DMS79 treated with DMSO at 0.1 percent for 48 hours (cell line): ENCODE results near the gene SLC10A3.
"Not testable (repeated sequence)": the region's sequence is repeated elsewhere in the genome, so short reads cannot be mapped to it uniquely, and the experiment has no call there.

Source experiments
- DNase-seq: peaks from one replicate; lab custom pipeline; 2025; lab: John Stamatoyannopoulos, UW

SLC10A3 gene

DNA sequence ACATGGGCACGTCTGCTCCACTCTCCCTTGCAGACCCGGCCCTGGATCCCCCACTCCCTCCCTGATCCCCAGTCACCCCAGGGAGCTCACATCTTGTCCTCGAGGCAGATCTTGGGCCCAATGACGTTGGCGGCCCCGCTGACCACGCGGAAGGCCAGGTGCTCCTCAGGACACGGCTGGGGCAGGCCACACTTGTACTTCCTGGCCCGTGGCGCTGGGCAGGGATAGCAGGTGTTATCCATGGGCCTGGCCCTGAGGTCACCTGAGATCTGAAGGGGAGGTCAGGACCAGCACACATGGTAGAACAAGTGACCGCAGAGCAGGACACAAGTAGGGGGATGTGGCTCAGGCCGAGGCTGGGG is 17.9 kb upstream of the SLC10A3 start:
- DNase-seq: no peak

DNA sequence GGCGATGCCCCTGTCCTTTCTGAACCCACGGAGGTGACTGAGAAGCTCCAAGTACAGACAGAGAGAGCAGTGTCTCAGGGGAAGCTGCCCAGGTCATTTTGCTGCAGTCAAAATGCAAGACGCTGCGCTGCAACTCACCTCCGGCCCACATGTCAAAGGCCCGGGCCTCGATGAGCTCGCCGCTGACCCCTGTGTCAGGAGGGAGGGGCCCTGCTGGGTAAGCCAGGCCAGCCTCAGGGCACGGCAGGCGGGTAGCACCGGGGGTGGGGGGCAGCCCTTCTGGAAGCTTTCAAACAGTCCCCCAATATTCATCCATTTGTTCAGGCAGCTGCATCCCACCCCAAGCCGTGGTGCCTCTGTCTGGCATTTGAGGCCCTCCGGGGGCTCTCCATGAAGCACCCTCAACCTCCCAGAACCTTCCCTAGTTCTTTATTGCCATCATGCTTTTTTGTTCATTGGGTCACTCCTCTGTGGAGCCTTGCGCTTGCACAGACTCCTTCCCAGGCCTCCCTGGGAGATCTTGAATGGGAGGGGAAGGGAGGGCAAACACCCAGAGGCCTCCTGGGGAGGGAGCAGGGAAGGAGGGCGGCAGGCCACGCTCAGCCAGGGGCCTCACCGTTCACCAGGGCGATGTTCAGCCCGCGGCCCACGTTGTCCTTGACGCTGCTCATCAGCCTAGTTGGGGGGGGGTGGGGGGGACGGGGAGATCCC is 17.4 kb upstream of the SLC10A3 start:
- DNase-seq: no peak

DNA sequence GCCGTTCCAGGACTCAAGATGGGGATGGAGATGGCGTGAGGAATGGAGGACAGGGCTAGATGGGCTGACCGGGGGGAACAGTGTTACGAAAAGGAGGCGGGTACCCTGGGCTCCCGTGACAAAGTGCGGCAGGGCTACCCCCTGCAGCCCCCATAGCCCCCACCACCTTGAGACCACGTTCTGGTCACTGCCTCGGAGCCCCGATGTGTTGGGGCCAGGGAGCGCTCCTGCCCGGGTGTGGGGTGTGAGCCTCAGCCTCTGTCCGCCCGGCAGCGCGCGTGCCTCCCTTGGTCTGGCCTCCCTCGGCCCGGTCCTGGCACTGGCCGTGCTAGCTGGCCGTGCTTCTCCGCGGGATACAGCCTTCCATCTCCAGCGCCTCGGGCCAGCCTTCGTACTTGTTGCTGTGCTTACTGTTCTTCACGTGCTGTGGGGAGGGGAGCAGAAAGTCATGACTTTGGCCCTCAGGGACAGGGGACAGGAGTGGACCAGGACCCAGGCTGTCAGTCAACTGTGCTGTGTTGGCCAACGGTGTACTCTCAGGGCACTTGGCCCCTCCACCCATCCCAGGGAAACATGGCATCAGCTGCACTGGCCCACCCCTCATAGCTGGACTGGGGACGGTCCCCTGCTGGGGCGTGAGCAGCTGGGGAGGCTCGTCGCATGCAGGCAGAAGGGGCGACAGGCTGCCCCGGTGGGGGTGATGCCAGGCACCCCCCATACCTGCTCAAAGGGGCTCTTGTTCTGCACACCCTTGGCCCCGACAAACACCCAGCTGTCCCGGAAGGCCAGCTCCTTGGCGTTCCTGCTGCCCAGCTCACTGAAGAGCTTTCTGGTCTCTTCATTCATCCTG is 16.3 kb upstream of the SLC10A3 start:
- DNase-seq: no peak

DNA sequence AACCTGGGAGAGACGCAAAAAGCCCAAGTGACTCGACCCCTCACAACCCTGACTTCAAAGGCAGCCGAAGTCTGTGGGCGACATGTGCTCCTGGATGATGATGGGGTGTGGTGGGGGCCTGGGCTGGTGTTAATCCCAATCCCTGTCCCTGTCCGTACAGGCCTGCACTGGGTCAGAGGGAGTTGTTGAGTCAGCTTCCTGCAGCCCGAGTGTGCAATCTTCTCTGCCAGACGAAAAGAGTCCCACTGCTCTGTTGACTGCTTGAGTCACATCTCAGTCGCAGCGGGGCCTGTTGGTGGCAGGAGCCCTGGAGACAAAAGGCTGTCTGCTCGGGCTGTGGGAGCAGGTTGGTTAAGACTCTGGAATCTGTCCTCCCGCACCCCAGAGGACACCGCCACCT is 15.3 kb upstream of the SLC10A3 start:
- DNase-seq: no peak

DNA sequence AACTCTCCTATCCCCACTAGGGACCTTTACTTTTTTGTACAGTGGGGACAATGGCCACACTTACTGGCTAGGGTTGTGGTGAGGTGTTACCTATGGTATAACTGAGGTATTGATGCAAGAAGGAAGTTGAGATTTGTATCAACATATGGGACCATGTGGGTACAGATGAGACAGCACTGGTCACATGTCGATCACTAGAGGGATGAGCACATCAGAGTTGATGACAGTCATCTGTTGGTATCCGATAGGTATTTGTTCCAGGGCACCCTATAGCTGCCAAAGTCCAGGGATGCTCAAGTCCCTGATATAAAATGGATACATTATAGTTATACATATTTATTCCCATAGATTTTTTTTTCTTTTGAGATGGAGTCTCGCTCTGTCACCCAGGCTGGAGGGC is 12.6 kb upstream of the SLC10A3 start:
- DNase-seq: no peak

DNA sequence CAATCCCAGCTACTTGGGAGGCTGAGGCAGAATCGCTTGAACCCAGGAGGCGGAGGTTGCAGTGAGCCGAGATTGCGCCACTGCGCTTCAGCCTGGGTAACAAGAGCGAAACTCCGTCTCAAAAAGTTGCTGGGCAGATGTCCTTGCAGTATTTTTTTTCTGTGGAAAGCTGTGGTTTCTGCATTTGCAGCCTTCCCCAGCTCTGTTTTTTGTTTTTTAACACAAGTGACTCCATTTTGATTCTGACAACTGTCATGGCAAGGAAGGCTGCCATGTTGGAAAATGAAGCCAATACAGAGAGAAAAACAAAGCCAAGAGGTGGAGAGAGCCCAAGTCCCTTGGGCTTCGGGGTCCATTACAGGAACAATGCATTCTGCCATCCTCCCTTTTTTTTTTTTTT is 11.7 kb upstream of the SLC10A3 start:
- no peak for DNase-seq

DNA sequence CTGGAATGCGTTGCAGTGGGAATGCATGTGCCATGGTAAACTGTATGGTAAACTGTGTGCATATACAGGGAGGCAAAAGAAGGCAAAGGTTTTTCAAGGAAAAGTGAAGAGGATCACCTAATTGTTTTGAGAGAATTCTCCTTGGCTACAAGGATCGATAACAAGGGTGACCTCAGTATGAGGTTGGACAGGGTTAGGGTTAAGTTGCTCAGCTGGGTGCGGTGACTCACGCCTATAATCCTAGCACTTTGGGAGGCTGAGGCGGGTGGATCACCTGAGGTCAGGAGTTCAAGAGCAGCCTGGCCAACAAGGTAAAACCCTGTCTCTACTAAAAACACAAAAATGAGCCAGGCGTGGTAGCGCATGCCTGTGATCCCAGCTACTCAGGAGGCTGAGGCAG is 11.0 kb upstream of the SLC10A3 start:
- not testable (repeated sequence) for DNase-seq

DNA sequence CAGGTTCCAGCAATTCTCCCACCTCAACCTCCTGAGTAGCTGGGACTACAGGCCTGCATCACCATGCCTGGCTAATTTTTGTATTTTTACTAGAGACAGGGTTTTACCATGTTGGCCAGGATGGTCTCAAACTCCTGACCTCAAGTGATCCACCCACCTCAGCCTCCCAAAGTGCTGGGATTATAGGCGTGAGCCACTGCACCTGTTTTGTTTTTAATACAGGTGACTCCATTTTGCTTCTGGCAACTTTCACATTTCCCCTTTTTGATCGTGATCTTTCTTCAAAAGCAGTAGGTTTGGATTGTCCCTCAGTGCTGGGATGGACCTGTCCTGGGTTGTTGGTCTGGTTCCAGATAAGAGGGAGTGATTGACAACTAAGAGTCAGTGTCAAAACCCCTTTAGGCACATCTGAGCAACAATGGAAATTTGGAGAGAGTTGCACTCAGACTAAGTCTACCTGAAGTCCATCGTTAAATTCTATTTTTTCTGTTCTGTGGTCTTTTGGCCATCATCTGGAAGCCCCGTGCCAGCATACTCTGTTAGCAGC is 6.2 kb upstream of the SLC10A3 start:
- not testable (repeated sequence) for DNase-seq

DNA sequence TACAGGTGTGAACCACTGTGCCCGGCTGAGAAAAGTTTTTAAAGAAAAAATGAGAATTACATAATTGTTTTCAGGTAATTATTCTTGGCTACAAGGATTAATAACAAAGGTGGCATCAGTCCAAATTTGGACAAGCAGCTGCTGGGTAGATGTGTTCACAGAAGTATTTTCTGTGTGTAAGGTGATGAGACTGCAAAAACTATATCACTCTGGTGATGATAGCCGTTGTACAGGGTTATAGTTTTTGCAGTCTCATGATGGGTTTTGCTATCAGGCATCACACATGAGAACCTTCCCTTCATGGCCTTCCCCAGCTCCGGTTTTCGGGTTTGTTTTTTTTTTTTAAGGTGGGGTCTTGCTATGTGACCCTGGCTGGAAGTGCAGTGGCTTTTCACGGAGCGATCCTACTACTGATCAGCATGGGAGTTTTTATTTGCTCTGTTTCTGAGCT is 5.1 kb upstream of the SLC10A3 start:
- DNase-seq: no peak

DNA sequence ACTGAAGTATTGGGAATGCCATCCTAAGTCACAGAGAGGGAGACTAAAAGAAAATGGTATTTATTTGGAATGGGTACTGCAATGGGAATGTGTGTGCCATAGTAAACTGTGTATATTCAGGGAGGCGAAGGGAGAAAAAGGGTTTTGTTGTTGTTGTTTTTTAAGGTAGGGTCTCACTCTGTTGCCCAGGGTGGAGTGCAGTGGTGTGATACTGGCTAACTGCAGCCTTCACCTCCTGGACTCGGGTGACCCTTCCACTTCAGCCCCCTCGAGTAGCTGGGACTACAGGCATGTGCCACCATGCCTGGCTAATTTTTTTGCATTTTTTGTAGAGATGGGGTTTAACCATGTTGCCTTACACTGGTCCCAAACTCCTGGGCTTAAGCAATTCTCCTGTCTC is 4.3 kb upstream of the SLC10A3 start:
- no peak for DNase-seq

DNA sequence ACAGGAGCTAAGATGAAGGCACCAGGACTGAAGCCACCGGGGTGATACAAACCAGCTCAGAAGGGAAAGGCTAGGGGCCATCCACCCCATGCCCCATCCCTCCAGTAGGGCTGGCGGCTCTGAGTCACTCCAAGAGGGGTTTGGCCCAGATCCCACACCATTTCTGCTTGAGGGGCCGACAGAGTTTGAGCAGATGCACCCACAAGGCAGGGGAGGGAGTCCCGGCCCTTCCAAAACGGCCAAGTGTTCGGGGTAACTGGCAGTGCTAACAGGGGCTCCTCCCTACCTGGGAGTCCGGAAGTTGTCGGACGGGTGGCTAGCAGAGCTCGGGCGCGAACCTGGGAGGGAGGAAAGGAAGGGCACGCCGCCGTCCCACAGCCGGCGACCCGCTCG is 412 bp downstream of the SLC10A3 start:
- peak; percentile 7 for DNase-seq

DNA sequence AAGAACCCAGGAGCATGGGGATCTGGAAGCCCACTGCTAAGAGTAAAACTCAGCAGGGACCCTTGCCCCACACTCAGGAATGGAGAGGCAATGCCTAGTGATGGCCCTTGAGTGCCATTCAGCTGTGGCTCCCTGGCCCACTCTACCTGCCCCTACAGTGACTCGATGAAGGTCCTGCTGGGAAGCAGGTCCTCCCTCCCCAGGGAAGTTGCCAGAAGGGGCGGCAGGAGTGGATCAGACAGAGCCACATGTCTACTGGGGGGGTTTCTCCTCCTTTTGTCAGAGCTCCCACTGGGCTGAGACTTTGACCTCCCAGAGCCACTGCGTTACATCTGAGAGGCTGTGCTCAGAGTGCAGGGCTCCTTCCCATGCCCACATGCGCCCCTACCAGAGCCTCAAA is 1.2 kb downstream of the SLC10A3 start:
- DNase-seq: no peak

DNA sequence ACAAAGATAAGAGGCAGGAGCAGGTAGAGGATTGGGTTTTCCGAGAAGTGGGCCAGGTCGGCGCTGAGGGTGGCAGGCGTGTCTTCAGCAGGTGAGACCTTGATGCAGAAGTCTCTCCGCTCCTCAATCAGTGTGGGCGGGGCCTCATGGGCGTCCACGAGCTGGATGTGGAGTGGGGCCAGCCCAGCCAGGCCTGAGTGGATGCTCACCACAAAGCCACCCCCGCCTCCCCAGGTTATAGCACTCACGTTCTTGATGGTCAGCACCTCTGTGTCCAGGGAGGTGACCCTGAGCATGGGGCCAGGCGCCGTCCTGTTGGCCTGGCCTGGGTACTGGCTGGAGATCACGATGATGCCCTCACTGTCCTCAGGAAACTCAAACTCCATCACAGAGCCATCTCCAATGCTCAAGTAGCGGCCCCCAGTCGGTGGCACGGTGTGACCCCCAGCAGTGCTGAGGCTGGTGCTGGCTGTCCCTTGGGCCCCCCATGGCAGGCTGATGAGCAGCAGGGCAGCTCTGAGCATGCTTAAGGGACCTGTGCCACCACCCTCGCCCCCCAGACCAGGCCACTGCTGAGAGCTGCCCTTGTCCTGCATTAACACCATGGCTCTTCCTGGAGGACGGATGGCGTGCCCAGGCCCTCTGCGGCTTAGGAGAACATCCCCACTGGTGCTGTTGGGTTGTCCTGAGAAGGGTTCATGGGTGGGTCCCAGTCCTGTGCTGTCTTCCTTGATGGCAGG is 1.9 kb downstream of the SLC10A3 start:
- DNase-seq: no peak

DNA sequence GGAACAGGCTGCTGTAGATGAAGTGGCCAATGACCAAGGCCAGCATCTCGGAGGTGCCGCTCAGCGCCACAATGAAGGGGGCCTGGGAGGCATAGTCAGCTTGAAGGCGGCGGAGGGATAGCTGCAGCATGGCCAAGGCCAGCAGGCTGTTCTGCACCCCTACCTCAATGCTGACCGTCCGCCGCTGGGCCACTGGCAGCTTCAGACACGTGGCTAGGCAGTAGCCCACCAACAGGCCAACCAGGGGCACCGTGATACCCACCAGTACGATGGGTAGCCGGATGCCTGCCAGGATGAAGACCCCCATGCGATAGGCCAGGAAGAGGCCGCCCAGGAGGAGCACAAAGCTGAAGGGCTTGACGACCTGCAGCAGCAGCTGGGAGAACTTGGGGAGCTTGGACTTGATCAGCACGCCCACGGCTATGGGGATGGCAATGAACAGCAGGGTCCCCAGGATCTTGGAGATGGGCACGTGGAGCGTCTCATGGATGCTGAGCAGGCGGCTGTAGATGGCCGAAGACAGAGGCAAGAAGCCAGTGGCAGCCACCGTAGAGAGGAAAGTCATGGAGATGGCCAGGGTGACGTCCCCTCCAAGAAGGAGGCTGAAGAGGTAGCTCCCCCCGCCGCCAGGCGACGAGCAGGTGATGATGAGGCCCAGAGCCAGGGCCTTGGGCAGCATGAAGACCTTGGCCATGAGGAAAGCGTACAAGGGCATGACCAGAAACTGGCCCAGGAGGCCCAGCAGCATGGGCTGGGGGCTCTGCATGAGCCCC is 2.7 kb downstream of the SLC10A3 start:
- no peak for DNase-seq

DNA sequence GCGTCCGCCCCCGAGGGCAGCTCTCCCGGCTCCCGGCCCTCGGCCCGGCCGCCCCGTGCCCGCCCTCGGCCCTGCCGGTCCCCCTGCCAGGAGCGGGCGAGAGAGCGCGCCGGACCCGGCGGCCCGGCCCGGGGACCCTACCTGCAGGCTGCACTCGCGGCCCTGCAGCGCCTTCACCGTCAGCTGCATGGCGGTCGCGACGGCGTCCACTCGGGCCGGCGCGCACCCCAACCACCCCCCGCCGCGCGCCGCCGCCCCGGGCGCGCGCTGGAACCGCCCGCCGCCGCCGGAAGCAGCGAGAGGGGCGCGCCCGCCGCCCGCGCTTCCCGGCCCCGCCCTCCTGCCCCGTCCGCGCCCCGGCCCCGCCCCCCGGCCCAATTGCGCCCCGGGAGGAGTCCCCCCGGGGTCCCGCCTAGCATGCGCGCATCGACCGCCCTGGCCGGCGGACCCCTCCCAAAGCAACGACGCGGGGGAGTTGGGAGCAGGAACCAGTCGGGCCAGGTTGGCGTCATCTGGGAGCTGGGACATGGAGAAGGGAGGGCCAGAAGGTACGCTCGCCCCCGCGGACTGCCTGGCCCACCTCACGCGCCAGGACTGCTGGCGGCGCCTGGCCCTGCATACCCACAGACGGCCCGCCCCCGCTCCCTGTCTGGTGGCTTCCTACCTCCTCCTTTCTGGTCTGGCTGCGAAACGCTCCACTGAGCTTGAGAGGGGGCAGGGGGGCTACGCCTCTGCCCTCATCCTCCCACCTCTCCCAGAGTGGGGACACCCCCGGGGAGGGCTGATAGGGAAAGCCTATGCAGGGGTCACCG is 3.8 kb downstream of the SLC10A3 start, which contains the start of gene UBL4A:
UBL4A (minus strand) TSS at position 220 of the 812 bp plus-strand sequence; CDS start at position 189, 31 bp downstream.
- peak; percentile 21 for DNase-seq

DNA sequence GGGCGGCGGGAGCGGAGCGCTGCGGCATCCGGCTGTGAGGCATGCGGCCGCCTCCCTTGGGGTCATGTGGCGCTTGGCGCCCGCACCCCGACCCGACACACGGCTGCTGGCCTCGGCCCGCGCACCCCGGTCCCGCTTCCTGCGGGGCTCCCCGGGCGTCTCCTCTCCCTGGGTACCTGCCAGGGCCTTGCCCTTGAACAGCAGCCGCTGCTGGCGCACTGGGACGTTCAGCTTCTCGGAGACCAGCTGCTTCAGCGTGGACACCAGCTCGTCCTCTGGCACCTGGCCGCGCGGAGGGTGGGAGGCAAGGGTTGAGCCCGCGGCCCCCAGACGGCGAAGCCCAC is 4.4 kb downstream of the SLC10A3 start:
- no peak for DNase-seq

DNA sequence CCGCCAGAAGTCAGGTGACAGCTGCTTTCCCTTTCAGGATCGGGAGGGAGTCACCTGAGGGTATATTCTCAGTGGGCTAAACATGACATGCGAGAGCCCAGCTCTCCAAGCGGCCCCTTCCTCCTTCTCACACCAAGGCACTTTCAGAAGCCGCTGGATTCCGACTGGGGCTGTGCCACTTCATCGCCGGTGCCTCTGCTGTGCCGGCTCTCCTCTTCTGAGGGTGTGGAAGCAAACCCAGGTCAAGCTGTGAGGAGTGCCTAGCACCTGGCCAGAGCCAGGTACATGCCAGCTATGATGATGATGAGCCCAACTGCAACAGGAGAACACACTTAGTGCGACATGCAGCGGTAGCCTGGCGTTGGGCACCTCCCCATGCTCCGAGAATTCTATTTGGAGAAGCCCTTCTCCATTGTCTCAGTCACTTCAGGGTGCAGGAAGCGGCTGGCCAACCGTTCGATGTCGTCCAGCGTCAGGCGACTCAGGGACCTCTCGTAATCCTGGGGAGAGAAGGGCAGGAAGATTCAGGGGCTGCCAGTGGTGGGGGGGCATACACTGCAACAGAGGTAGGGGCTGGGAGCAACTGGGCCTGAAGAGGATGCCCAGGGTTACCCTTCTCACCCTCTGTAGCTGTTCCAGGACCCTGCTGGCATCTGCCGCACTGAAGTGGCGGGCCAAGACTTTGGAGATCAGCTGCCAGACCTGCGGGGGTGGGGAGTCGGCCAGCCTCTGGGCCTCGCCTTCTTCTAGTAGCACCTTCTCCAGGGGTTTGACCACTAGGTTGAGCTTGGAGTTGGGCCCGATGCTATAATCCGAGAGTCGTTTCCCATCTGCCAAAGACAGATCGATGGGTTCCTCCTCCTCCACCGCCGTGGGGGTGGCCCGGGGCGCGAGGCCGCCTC is 5.0 kb downstream of the SLC10A3 start:
- no peak for DNase-seq

DNA sequence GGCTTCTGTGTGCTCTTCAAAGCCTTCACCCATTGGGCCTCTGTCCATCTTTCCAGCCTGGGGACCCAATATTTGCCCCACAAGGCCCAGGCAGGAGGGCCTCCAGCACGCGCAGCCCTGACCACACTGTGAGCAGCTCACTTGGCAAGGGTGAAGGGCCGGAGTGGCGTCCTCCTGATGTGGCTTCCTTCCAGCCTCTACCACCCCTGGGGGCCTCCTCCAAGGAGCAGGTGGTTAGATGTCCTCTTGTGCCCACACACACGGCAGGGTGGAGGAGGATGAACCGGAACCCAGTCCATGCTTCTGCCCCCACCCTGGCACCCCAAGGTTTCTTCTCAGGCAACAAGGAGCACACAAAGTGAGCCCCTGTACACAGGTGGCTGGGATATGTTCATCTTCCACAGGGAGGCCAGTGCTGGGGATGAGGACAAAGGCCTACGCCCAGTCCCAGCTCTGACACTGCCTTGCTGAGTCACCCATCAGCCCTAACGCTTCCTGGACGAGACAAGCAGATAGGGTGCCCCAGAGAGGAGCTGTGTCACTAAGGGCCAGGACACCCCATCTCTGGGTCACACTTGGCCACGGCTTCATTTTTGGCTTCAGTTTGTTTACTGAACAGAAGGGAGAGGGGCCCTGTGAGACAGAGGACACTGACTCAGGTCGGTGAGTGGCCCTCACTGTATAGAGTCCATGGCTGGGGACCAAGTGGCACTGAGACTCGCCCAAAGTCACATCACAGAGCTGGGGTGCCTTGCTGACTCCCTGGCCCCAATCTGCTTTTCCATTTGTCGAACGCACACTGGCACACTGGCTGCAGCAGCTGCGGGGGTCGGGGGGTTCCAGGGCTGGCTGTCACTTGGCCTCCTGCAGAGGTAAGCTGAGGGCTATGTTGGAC is 5.9 kb downstream of the SLC10A3 start:
- DNase-seq: no peak

DNA sequence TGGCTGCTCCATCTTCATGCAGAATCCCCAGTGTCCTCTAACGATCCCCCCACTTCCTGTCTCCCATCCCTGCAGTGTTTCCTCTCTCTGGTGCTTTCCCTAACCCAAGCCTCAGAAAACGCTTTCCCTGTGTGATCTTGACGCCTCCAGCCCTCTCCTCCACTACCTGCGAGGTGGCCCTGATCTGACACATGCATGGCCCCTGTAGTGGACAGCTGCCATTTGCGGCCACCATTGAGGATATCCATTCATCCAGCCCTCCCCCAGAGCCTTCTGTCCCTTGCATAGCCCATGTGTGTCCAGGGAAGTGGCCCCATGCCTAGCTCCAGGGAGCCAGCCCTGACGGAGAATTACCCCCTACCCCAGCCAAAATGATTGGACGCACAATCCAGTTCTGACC is 7.1 kb downstream of the SLC10A3 start:
- DNase-seq: no peak
